Measurements from ENCODE around the gene KCNIP3. TPM values are rescaled to one million over a fixed set of nuclear protein-coding genes. Genes with fewer than 3 reads are reported as not detected.

The KCNIP3 gene
- total RNA-seq, 1 experiment from 2014 or later = 19.1 TPM

DNA sequence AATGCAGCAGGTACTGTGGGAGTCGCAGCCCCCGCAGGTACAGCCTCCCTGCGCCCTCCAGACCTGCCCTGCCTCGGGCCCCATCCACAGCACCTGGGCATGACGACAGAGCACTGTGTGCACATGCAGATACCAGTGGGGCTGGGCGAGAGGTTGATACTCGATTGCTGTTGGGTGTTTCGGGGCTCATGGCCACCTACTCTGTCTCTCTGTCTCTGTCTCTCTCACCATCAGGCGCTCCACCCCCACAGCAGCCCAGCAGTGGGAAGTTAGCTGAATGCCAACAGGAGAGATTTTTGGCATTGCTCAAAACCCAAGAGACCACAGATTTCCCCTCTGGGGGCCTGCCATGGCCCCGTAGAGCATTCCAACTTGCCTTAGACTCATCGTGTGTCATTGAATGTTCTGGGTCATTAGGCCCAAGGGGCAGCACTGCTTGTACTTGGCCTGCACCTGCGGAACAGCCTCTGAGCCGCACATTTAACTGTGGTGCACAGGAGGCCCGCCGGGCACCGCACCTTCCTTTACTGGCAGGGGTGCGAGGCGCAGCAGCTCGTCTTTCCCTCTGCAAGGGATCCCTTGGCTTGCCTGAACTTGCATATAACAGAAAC is 18.8 kb downstream of the KCNIP3 start:
- peak overlapping the region; percentile 79 for H3K4me2 ChIP-seq (ENCODE audit: low read length)
- peak overlapping the region; percentile 55 for H3K9ac ChIP-seq (ENCODE audit: low read length)
- TF ChIP-seq EZH2phosphoT487 (IDR thresholded peaks at IDR 0.05; ENCODE audit: borderline replicate concordance, low read length) (no peak), EZH2 (IDR thresholded peaks at IDR 0.05; ENCODE audit: low read length, unreplicated experiment) (no peak)
- TF ChIP-seq, protein P1, sequence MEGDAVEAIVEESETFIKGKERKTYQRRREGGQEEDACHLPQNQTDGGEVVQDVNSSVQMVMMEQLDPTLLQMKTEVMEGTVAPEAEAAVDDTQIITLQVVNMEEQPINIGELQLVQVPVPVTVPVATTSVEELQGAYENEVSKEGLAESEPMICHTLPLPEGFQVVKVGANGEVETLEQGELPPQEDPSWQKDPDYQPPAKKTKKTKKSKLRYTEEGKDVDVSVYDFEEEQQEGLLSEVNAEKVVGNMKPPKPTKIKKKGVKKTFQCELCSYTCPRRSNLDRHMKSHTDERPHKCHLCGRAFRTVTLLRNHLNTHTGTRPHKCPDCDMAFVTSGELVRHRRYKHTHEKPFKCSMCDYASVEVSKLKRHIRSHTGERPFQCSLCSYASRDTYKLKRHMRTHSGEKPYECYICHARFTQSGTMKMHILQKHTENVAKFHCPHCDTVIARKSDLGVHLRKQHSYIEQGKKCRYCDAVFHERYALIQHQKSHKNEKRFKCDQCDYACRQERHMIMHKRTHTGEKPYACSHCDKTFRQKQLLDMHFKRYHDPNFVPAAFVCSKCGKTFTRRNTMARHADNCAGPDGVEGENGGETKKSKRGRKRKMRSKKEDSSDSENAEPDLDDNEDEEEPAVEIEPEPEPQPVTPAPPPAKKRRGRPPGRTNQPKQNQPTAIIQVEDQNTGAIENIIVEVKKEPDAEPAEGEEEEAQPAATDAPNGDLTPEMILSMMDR (conservative IDR thresholded peaks at IDR 0.05; ENCODE audit: low read depth, low read length) = no peak
- ATAC-seq (peak; percentile 70), DNase-seq (peak; percentile 99)
- peak overlapping the region; percentile 91 for H3K27ac ChIP-seq (ENCODE audit: low read length)
- no peaks in the 10 kb centered on the region for H3K79me2 ChIP-seq (ENCODE audit: low read length)
- CTCF ChIA-PET = interaction anchor here (0.7 to 3.3 kb wide), 3 partner anchors 22 to 84 kb away, joined by 3 to 28 read pairs (median 4); no protein-coding TSS in a partner anchor
- H3K9me3 ChIP-seq (ENCODE audit: low read length) = no peaks in the 10 kb centered on the region
- no peaks in the 10 kb centered on the region for H3K27me3 ChIP-seq (ENCODE audit: low read length)
- 0 out of 2 replicates have a peak overlapping the region, but pooled peaks have one; percentile 16 for H2AFZ ChIP-seq (ENCODE audit: low read length)
- no TSS peak for BruUV-seq (replicated peaks)
- peak overlapping the region; percentile 34; the same call in 1 of the 2 replicates for H3K4me3 ChIP-seq (ENCODE audit: low read length)
- peaks cover 6% of the 10 kb centered on the region for H3F3A ChIP-seq (ENCODE audit: low read length, unreplicated experiment)
- POLR2A ChIA-PET (ENCODE audit: unreplicated experiment) = no interaction called here
- H3K4me1 ChIP-seq (ENCODE audit: insufficient read depth, low read length) = peaks cover 61% of the 10 kb centered on the region
- intact Hi-C loops (cut with micrococcal nuclease) = loop anchor here (1.0 kb wide), 2 partner anchors 38 to 85 kb away; no protein-coding TSS in a partner anchor
- no peaks in the 10 kb centered on the region for H3K9me2 ChIP-seq (replicated peaks; ENCODE audit: low read length)
- H3K36me3 ChIP-seq (ENCODE audit: low read depth, low read length) = no peaks in the 10 kb centered on the region
- no peaks in the 10 kb centered on the region for H4K20me1 ChIP-seq (ENCODE audit: low read length)

- H3K4me1 ChIP-seq (ENCODE audit: insufficient read depth, low read length) = peaks cover 61% of the 10 kb centered on the region
- no peaks in the 10 kb centered on the region for H3K9me2 ChIP-seq (replicated peaks; ENCODE audit: low read length)
- CTCF ChIA-PET = interaction anchor here (0.7 to 3.3 kb wide), 4 partner anchors 23 to 85 kb away, joined by 3 to 28 read pairs (median 4); no protein-coding TSS in a partner anchor
- no peaks in the 10 kb centered on the region for H4K20me1 ChIP-seq (ENCODE audit: low read length)
- no peaks in the 10 kb centered on the region for H3K79me2 ChIP-seq (ENCODE audit: low read length)
- BruUV-seq (replicated peaks) = no TSS peak
- H3K27ac ChIP-seq (ENCODE audit: low read length) = peak overlapping the region; percentile 91
- peak overlapping the region; percentile 34; the same call in 1 of the 2 replicates for H3K4me3 ChIP-seq (ENCODE audit: low read length)
- H3K9me3 ChIP-seq (ENCODE audit: low read length) = no peaks in the 10 kb centered on the region
- H3K27me3 ChIP-seq (ENCODE audit: low read length) = no peaks in the 10 kb centered on the region
- ATAC-seq (peak; percentile 39), DNase-seq (peak; percentile 92)
- H3K36me3 ChIP-seq (ENCODE audit: low read depth, low read length) = no peaks in the 10 kb centered on the region
- 0 out of 2 replicates have a peak overlapping the region, but pooled peaks have one; percentile 16 for H2AFZ ChIP-seq (ENCODE audit: low read length)
- POLR2A ChIA-PET (ENCODE audit: unreplicated experiment) = no interaction called here
- peak overlapping the region; percentile 79 for H3K4me2 ChIP-seq (ENCODE audit: low read length)
- no peak for TF ChIP-seq EZH2phosphoT487 (IDR thresholded peaks at IDR 0.05; ENCODE audit: borderline replicate concordance, low read length)
- TF ChIP-seq, protein P1 (conservative IDR thresholded peaks at IDR 0.05; ENCODE audit: low read depth, low read length) = no peak
- no peak for TF ChIP-seq EZH2 (IDR thresholded peaks at IDR 0.05; ENCODE audit: low read length, unreplicated experiment)
- H3K9ac ChIP-seq (ENCODE audit: low read length) = peak overlapping the region; percentile 45
- intact Hi-C loops (cut with micrococcal nuclease) = no loop called here
- H3F3A ChIP-seq (ENCODE audit: low read length, unreplicated experiment) = peaks cover 6% of the 10 kb centered on the region
Measured at GRCh38 chr2:95316466-95317122, 19.4 kb downstream of the KCNIP3 start.
